ENCODE results near the gene METTL23. TPM values are rescaled to one million over a fixed set of nuclear protein-coding genes. Genes with fewer than 3 reads are reported as not detected.
"Not testable (repeated sequence)": the region's sequence is repeated elsewhere in the genome, so short reads cannot be mapped to it uniquely, and the experiment has no call there.

The METTL23 gene
- total and polyA plus RNA-seq, 2 donors, result 22.6 to 38.4 TPM

DNA sequence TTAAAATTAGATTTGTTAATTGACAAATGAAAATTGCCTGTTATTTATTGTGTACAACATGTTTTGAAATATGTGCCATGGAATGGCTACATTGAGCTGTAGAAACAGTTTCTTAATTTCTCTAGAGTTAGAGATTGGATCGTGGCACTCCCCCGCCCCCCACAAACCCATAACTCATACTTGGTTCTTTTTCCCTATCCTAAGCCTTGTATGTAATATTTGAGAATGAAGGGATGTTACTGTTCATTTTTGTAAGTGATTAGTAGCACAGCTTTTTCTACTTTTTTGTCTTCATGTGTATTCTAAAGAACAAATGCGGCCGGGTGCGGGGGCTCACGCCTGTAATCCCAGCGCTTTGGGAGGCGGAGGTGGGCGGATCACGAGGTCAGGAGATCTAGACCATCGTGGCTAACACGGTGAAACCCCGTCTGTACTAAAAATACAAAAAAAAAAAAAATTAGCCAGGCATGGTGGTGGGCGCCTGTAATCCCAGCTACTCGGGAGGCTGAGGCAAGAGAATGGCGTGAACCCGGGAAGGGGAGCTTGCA is 13.0 kb downstream of the METTL23 start:
- not testable (repeated sequence) for H3K36me3 ChIP-seq (ENCODE audit: insufficient read depth); H3K27ac ChIP-seq (ENCODE audit: low read depth); H3K4me3 ChIP-seq (ENCODE audit: low read depth, low read length); DNase-seq (ENCODE audit: extremely low spot score); H3K4me1 ChIP-seq (ENCODE audit: insufficient read depth)
- WGBS, result 87% methylated on average over 17 of the region's 17 CpGs

GRCh38 chr17:76740329-76741118 is 13.9 kb downstream of the METTL23 start:
- H3K36me3 ChIP-seq (ENCODE audit: insufficient read depth), result no peaks in the 10 kb centered on the region
- H3K27ac ChIP-seq (ENCODE audit: low read depth), result peak overlapping the region; percentile 5
- no peaks in the 10 kb centered on the region for H3K4me1 ChIP-seq (ENCODE audit: insufficient read depth)
- 32% methylated on average over 5 of the region's 5 CpGs for WGBS
- no peak overlapping the region for H3K4me3 ChIP-seq (ENCODE audit: low read depth, low read length)
- DNase-seq (ENCODE audit: extremely low spot score), result no peak

DNA sequence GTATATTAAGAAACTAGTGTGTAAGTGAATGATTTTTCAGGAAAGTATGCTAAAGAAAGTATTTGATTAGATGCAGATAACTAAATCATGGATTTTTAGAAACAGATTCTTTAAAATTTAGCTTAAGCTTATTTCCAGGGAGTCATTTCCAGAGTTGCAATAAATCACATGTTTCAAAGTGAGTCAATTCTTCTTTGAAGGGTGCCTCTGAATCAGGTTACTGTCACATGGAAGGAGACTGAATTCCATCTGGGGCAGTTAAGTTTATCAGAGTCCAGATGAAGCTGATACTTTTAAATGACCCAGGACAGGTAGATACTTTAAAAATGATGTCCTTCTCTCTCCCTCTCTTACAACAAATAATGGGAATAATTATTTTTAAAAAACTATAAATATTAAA is 16.3 kb downstream of the METTL23 start:
- no peaks in the 10 kb centered on the region for H3K36me3 ChIP-seq (ENCODE audit: insufficient read depth)

DNA sequence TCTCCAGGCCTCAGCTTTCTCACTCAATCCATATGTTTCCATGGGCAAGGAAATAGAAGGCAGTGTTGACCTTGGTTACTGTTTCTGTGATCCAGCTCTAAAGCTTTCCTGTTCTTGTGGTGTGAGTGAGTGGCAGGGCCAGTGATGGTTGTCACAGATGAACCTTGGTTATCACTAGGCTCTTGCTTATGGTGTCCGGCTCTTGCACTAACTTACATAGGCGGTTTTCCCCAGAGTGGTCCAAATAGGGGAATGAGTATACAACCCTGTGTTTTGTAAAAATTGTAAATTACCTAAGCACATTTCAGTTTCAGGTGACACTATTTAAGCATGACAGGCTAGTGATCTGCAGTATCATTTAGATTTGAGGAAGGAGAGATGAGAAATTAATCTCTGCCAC is 18.1 kb downstream of the METTL23 start:
- no peak for DNase-seq (ENCODE audit: extremely low spot score)
- H3K4me3 ChIP-seq (ENCODE audit: low read depth, low read length), result no peak overlapping the region
- no peaks in the 10 kb centered on the region for H3K36me3 ChIP-seq (ENCODE audit: insufficient read depth)
- no peaks in the 10 kb centered on the region for H3K4me1 ChIP-seq (ENCODE audit: insufficient read depth)
- 95% methylated on average over 2 of the region's 2 CpGs for WGBS
- H3K27ac ChIP-seq (ENCODE audit: low read depth), result no peak overlapping the region

More for the DNA sequence above, 16.3 kb downstream of the METTL23 start:
- no peak for DNase-seq (ENCODE audit: extremely low spot score)
- H3K27ac ChIP-seq (ENCODE audit: low read depth), result no peak overlapping the region
- no peak overlapping the region for H3K4me3 ChIP-seq (ENCODE audit: low read depth, low read length)
- no peaks in the 10 kb centered on the region for H3K4me1 ChIP-seq (ENCODE audit: insufficient read depth)

DNA sequence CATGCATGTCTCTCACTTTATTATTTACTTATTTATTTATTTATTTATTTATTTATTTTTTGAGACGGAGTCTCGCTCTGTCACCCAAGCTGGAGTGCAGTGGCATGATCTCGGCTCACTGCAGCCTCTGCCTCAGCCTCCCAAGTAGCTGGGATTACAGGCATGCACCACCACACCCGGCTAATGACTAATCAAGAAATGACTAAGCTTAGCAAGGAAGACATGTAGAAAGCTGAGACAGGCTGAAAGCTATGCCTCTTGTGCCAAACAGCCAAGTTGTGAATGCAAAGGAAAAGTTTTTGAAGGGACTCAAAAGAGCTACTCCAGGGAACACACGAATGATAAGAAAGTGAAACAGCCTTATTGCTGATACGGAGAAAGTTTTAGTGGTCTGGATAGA is 19.1 kb downstream of the METTL23 start:
- not testable (repeated sequence) for H3K27ac ChIP-seq (ENCODE audit: low read depth); DNase-seq (ENCODE audit: extremely low spot score); H3K4me1 ChIP-seq (ENCODE audit: insufficient read depth); H3K36me3 ChIP-seq (ENCODE audit: insufficient read depth); H3K4me3 ChIP-seq (ENCODE audit: low read depth, low read length)
- WGBS, result 97% methylated on average over 6 of the region's 6 CpGs

DNA sequence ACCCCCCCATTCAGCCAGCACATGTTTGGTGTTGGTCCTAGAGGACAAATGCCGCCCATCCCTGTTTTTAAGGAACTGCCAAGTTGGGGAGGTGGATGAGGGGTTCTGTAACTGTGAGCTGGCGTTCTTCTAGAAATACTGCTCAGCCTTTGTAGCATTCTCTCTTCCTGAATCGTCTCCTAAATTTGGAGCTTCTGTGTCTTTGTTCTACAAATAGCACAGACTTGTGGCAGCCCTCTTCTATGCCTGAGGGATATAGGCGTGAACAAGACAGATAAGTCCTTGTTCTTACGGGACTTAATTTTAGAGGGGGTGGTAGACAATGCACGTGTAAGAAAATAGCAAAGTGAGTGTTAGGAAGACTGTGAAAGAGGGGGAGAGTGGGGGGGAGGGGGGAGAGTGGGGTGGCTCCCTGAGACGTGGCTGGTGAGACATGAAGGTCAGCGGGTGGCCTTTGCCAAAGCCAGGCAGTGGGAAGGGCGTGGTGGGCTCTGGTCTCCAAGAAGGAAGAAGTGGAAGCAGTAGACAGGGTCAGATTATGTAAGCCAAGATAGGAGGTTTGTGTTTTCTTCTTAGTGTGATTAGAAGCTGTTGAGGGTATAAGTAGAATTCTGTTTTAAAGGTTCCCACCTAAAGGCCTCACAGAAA is 21.2 kb downstream of the METTL23 start:
- H3K4me3 ChIP-seq (ENCODE audit: low read depth, low read length), result no peak overlapping the region
- no peak overlapping the region for H3K27ac ChIP-seq (ENCODE audit: low read depth)
- WGBS, result 78% methylated on average over 9 of the region's 9 CpGs
- no peaks in the 10 kb centered on the region for H3K4me1 ChIP-seq (ENCODE audit: insufficient read depth)
- no peaks in the 10 kb centered on the region for H3K36me3 ChIP-seq (ENCODE audit: insufficient read depth)
- DNase-seq (ENCODE audit: extremely low spot score), result no peak

DNA sequence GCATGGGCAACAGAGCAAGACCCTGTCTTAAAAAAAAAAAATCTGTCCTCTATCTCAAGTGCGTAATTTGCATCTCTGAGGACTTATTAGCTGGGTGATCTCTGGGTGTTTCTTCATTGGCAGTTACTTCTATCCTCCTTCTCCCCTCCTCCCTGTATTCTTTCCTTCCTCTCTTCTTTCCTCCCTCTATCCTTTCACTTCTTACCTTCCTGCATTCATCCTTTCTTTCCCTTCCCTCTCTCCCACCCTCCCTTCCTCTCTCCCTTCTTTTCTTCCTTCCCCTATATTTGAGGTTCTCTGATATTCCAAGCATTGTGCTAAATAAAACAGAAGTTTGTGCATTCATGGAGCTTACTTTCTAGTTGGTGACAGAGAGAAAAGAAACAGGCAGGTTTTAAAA is 22.0 kb downstream of the METTL23 start:
- Histone ChIP-seq H3K27ac (ENCODE audit: low read depth) (no peak overlapping the region), H3K36me3 (ENCODE audit: insufficient read depth) (no peaks in the 10 kb centered on the region), H3K4me1 (ENCODE audit: insufficient read depth) (no peaks in the 10 kb centered on the region), H3K4me3 (ENCODE audit: low read depth, low read length) (no peak overlapping the region)
- WGBS, result 100% methylated on average over 1 of the region's 1 CpG
- DNase-seq (ENCODE audit: extremely low spot score), result no peak

- Histone ChIP-seq H3K36me3 (ENCODE audit: insufficient read depth) (no peaks in the 10 kb centered on the region), H3K27ac (ENCODE audit: low read depth) (no peak overlapping the region)
- 91% methylated on average over 3 of the region's 3 CpGs for WGBS
Observed at GRCh38 chr17:76751416-76751993, 24.9 kb downstream of the METTL23 start.

DNA sequence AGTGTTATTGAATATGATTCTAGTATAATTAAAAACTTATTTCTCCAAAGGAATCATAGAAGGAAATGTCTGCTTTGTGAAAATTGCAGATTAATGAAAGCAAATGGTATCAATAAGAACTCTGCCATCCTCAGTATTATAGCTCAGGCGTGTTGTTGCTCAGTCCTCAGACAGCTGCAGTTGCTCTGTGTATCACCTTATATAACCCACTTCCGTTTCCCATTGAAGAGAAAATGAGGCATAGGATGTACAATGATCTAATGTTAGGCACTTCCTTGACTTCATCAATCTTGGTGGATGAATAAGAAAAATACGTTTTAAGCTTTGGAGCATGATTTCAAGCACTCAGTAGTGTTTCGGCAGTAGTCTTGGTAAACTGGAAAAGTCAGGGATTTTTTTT is 25.4 kb downstream of the METTL23 start:
- Histone ChIP-seq H3K4me1 (ENCODE audit: insufficient read depth) (no peaks in the 10 kb centered on the region), H3K27ac (ENCODE audit: low read depth) (no peak overlapping the region), H3K36me3 (ENCODE audit: insufficient read depth) (no peaks in the 10 kb centered on the region), H3K4me3 (ENCODE audit: low read depth, low read length) (no peak overlapping the region)
- no peak for DNase-seq (ENCODE audit: extremely low spot score)
- WGBS, result 86% methylated on average over 4 of the region's 4 CpGs

More at GRCh38 chr17:76751416-76751993, 24.9 kb downstream of the METTL23 start:
- Histone ChIP-seq H3K4me3 (ENCODE audit: low read depth, low read length) (no peak overlapping the region), H3K4me1 (ENCODE audit: insufficient read depth) (no peaks in the 10 kb centered on the region)
- no peak for DNase-seq (ENCODE audit: extremely low spot score)

DNA sequence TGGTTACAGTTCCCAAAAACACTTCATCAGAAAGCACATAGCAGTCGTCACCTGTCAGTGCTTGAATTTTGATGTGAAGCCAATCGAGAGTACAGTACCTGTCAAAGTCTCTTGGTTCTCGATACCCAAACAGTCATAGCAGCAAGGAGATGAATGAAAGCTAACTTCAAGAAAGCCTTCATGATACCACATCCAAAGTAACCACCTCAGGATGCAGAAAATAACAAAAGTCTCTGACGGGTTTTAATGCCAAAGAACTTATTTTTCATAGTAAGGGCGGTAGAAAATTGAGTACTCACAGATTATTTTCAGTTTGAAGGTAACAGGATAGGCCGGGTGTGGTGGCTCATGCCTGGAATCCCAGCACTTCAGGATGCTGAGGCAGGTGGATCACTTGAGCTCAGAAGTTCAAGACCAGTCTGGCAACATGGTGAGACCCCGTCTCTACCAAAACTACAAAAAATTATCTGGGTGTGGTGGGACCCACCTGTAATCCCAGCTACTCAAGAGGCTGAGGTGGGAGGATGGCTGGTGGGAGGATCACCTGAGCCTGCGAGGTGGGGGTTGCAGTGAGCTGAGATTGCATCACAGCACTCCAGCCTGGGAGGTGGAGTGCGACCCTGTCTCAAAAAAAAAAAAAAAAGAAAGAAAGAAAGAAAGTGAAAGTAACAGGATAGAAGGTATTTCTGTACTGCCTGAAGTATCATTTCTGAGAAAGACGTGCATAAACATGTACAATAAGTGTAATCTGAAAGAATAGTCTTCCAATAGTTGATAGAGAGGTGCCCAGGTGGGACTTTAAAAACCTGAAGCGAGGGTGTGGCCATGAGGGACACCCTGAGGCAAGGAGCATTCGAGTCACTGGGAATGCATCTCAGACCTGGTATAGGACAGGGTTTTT is 26.7 kb downstream of the METTL23 start:
- no peak for DNase-seq (ENCODE audit: extremely low spot score)
- WGBS, result 87% methylated on average over 12 of the region's 12 CpGs
- Histone ChIP-seq H3K36me3 (ENCODE audit: insufficient read depth) (no peaks in the 10 kb centered on the region), H3K4me1 (ENCODE audit: insufficient read depth) (no peaks in the 10 kb centered on the region), H3K27ac (ENCODE audit: low read depth) (no peak overlapping the region), H3K4me3 (ENCODE audit: low read depth, low read length) (no peak overlapping the region)

GRCh38 chr17:76755285-76755684 is 28.6 kb downstream of the METTL23 start:
- DNase-seq (ENCODE audit: extremely low spot score), result no peak
- Histone ChIP-seq H3K4me1 (ENCODE audit: insufficient read depth) (no peaks in the 10 kb centered on the region), H3K4me3 (ENCODE audit: low read depth, low read length) (no peak overlapping the region), H3K27ac (ENCODE audit: low read depth) (no peak overlapping the region), H3K36me3 (ENCODE audit: insufficient read depth) (no peaks in the 10 kb centered on the region)
- 97% methylated on average over 2 of the region's 2 CpGs for WGBS

GRCh38 chr17:76757256-76757655 is 30.6 kb downstream of the METTL23 start:
- WGBS, result 90% methylated on average over 5 of the region's 5 CpGs
- Histone ChIP-seq H3K4me1 (ENCODE audit: insufficient read depth) (no peaks in the 10 kb centered on the region), H3K27ac (ENCODE audit: low read depth) (no peak overlapping the region), H3K36me3 (ENCODE audit: insufficient read depth) (peaks cover 2% of the 10 kb centered on the region), H3K4me3 (ENCODE audit: low read depth, low read length) (no peak overlapping the region)
- DNase-seq (ENCODE audit: extremely low spot score), result no peak

DNA sequence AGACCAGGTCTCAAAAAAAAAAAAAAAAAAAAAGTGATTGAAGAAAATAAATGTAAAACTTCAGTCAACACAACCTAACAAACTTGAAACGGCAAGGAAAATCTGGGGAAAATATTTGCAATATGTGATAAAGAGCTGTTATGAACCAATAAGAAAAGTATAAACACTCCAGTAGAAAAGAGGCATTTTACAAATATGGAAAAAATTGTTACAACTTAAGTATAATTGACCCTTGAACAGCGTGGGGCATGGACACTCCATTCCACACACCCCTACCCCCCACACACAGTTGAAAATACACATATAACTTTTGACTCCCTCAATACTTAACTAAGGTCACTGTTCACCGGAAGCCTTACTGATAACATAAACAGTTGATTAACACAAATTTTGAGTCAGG is 31.9 kb downstream of the METTL23 start:
- WGBS, result 99% methylated on average over 3 of the region's 3 CpGs
- Histone ChIP-seq H3K36me3 (ENCODE audit: insufficient read depth) (peaks cover 4% of the 10 kb centered on the region), H3K4me1 (ENCODE audit: insufficient read depth) (no peaks in the 10 kb centered on the region), H3K27ac (ENCODE audit: low read depth) (no peak overlapping the region), H3K4me3 (ENCODE audit: low read depth, low read length) (no peak overlapping the region)
- DNase-seq (ENCODE audit: extremely low spot score), result no peak
